Measurements from ENCODE around the gene ANTXR2. TPM values are rescaled to one million over a fixed set of nuclear protein-coding genes. Genes with fewer than 3 reads are reported as not detected.
A peak's percentile ranks its signal among the peaks of the same experiment; 100 is the strongest.

The ANTXR2 gene
- total and polyA plus RNA-seq, 9 of the 15 experiments (the other 6 are each of a cell fraction or from before 2014, with no cell fraction given): 10.1 to 83.8 (median 60.3) TPM

DNA sequence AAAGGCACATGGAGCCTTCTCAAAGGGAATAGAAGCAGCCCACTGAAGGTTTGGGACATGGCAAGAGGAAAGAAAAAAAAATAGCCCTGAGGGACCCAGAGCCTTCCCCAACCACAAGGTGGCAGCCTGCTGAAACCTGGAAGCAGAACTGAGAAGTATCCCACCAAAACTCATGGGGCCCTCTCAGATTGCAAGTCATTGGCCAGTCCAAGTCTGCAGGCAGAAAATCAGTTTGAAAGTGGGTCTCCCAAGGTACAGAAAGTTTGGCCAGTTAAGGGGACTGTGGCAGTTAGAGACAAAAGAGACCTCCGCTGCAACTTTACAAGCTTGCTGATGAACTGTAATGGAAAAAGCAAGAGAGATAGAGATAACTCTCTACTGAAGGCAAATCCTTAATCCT is 155.8 kb downstream of the ANTXR2 start (continued):
- peak; percentile 17; the same call in 1 of the 2 replicates for TF ChIP-seq ZNF592 (IDR thresholded peaks at IDR 0.05)
- TF ChIP-seq NCOR1 (IDR thresholded peaks at IDR 0.05): no peak
- no peak for TF ChIP-seq ZBTB8A (IDR thresholded peaks at IDR 0.05; ENCODE audit: partially characterized antibody)
- TF ChIP-seq, protein P1, sequence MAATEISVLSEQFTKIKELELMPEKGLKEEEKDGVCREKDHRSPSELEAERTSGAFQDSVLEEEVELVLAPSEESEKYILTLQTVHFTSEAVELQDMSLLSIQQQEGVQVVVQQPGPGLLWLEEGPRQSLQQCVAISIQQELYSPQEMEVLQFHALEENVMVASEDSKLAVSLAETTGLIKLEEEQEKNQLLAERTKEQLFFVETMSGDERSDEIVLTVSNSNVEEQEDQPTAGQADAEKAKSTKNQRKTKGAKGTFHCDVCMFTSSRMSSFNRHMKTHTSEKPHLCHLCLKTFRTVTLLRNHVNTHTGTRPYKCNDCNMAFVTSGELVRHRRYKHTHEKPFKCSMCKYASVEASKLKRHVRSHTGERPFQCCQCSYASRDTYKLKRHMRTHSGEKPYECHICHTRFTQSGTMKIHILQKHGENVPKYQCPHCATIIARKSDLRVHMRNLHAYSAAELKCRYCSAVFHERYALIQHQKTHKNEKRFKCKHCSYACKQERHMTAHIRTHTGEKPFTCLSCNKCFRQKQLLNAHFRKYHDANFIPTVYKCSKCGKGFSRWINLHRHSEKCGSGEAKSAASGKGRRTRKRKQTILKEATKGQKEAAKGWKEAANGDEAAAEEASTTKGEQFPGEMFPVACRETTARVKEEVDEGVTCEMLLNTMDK (IDR thresholded peaks at IDR 0.05; ENCODE audit: borderline replicate concordance, insufficient read depth, low read depth, low read length, poor library complexity, severe bottlenecking): peak; percentile 85
- peak; percentile 59 for TF ChIP-seq SMC3 (conservative IDR thresholded peaks at IDR 0.05; ENCODE audit: insufficient read depth, low read depth, low read length)
- TF ChIP-seq, protein P2, sequence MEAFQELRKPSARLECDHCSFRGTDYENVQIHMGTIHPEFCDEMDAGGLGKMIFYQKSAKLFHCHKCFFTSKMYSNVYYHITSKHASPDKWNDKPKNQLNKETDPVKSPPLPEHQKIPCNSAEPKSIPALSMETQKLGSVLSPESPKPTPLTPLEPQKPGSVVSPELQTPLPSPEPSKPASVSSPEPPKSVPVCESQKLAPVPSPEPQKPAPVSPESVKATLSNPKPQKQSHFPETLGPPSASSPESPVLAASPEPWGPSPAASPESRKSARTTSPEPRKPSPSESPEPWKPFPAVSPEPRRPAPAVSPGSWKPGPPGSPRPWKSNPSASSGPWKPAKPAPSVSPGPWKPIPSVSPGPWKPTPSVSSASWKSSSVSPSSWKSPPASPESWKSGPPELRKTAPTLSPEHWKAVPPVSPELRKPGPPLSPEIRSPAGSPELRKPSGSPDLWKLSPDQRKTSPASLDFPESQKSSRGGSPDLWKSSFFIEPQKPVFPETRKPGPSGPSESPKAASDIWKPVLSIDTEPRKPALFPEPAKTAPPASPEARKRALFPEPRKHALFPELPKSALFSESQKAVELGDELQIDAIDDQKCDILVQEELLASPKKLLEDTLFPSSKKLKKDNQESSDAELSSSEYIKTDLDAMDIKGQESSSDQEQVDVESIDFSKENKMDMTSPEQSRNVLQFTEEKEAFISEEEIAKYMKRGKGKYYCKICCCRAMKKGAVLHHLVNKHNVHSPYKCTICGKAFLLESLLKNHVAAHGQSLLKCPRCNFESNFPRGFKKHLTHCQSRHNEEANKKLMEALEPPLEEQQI (IDR thresholded peaks at IDR 0.05): peak; percentile 52; the same call in 1 of the 2 replicates
- no peak for TF ChIP-seq HDAC2 (IDR thresholded peaks at IDR 0.05)
- peak; percentile 17 to 45; a peak in 3 of 4 replicates for TF ChIP-seq RAD21 (CRISPR knock-in tag; conservative IDR thresholded peaks at IDR 0.05 in 1 of 2, IDR thresholded peaks at IDR 0.05 in 1 of 2)
- peak; percentile 43; the same call in 1 of the 2 replicates for TF ChIP-seq NFE2 (IDR thresholded peaks at IDR 0.05; ENCODE audit: low read depth)
- 0 out of 4 replicates have a peak, but pooled peaks of 1 of the 2 experiments have one; percentile 14 for TF ChIP-seq TRIM24 (IDR thresholded peaks at IDR 0.05)
- TF ChIP-seq, protein P3, sequence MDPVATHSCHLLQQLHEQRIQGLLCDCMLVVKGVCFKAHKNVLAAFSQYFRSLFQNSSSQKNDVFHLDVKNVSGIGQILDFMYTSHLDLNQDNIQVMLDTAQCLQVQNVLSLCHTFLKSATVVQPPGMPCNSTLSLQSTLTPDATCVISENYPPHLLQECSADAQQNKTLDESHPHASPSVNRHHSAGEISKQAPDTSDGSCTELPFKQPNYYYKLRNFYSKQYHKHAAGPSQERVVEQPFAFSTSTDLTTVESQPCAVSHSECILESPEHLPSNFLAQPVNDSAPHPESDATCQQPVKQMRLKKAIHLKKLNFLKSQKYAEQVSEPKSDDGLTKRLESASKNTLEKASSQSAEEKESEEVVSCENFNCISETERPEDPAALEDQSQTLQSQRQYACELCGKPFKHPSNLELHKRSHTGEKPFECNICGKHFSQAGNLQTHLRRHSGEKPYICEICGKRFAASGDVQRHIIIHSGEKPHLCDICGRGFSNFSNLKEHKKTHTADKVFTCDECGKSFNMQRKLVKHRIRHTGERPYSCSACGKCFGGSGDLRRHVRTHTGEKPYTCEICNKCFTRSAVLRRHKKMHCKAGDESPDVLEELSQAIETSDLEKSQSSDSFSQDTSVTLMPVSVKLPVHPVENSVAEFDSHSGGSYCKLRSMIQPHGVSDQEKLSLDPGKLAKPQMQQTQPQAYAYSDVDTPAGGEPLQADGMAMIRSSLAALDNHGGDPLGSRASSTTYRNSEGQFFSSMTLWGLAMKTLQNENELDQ (CRISPR knock-in tag; IDR thresholded peaks at IDR 0.05; ENCODE audit: borderline replicate concordance): no peak
- no peak for TF ChIP-seq EP300 (IDR thresholded peaks at IDR 0.05; ENCODE audit: low read length)
- no peak for TF ChIP-seq YBX1 (IDR thresholded peaks at IDR 0.05)
- TF ChIP-seq MXD1 (CRISPR knock-in tag; IDR thresholded peaks at IDR 0.05; ENCODE audit: borderline replicate concordance, poor library complexity, severe bottlenecking): no peak

All from K562 (cell line).